Astrocyte of the hippocampus (primary cell): ENCODE data around the gene CRIP1.

Source experiments
- DNase-seq: peaks from one replicate; pipeline ENCODE4 v3.0.0; 2011; ENCODE audit warnings: low read depth, low spot score

CRIP1 gene

DNA sequence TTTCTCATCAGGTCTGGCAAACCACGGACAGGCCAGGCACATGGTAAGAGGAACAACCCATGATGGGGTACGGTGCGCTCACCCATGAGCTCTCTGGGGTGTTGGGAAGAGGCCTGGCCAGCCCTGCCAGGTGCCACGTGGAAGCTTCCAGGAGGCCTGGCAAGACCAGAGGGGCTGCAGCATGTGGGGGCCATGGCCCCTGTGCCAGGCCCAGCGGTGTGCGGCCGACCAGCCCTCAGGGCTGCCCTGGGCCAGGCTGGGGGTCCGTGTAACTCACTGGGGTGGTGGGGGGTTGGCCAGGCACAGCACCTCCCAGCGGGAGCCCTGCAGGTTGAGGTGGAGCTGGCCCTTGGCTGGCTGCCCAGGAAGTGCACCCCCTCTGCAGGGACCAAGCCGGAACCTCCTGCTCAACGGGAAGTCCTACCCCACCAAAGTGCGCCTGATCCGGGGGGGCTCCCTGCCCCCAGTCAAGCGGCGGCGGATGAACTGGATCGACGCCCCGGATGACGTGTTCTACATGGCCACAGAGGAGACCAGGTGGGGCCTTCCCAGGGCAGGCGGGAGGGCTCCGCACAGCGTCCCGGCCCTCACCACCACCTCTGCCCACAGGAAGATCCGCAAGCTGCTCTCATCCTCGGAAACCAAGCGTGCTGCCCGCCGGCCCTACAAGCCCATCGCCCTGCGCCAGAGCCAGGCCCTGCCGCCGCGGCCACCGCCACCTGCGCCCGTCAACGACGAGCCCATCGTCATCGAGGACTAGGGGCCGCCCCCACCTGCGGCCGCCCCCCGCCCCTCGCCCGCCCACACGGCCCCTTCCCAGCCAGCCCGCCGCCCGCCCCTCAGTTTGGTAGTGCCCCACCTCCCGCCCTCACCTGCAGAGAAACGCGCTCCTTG is 17.0 kb upstream of the CRIP1 start:
- no peak for DNase-seq

DNA sequence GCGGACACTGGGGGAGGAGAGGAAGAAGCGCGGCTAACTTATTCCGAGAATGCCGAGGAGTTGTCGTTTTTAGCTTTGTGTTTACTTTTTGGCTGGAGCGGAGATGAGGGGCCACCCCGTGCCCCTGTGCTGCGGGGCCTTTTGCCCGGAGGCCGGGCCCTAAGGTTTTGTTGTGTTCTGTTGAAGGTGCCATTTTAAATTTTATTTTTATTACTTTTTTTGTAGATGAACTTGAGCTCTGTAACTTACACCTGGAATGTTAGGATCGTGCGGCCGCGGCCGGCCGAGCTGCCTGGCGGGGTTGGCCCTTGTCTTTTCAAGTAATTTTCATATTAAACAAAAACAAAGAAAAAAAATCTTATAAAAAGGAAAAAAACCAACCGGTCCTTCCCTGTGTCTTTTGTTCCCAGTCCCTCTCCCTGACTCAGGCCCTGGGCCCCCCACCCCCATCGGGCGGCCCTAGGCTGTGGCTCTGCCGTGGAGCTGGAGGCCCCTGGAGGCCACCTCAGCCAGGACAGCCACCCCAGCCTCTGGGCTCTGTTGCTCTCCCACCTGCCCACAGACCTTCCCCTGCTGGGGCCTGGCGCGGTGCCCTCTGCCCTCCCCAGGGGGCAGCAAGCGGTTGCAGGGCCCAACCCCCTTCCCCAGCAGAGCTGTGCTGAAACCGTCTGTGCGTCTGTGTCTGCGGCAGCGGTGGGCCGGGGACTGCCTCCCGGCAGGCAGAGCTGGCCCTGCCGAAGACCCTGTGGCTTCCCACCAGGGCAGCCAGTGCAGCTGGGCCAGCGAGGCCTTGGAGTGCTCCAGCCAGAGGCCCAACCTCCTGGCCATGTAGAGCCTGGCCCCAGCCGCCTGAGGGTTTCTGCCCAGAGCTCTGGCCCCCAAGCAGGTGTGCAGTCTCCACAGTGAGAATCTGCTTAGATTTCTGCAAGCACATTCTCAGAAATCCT is 16.1 kb upstream of the CRIP1 start:
- peak; percentile 35 for DNase-seq

DNA sequence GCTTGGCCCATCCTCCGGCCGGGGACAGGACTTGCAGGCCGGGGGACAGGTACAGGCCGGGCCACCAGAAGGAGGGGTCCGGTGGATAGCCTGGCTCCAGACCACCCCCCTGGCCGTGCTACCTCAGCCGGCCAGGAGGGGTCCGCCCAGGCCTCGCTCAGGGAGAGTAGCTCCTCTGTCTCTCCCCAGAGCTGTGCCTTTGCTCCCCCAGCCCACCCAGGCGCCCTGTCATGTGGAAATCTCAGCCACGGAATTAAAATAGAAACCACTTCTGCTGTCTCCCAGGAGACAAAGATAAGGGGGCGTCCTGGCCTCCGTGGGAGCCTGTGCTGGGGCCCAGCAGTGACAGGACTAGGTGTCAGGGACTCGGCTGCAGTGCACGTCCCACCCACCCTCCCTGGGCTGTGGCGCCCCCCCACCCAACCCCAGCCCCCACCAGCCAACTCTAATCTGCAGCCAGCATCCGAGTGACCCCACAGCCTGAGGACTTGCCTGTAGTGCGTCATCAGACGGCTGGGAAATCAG is 15.3 kb upstream of the CRIP1 start:
- no peak for DNase-seq

DNA sequence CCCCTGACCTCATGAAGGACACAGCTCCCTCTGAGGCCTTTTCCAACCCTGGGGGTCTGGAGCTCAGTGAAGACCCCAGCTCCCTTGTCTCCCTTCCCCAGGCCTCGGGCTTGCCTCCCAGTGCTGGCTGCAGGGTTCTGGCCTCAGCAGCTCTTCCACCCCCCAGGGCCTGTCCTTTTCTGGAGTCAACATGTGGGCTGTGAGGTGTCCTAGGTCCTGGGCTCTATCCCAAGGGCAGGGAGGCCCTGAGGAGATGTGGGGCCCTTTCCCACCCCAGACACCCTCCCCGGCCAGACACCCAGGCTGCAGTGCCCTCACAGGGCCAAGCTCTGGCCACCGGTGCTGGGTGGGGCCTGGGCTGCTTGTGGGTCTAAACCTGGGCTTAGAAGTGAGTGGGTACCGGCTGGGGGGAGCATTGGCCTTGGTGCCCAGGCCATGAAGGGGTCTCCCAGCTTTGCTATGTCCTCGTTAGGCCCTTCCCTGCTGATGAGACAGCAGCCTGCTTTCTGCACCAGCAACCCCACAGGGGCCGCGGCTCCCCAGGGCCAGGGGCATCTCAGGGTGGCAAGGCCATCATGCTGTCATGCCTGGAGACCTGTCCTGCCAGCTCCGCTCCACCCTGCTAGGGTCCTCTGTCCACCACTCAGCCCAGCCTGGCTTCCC is 14.7 kb upstream of the CRIP1 start:
- DNase-seq, result no peak

DNA sequence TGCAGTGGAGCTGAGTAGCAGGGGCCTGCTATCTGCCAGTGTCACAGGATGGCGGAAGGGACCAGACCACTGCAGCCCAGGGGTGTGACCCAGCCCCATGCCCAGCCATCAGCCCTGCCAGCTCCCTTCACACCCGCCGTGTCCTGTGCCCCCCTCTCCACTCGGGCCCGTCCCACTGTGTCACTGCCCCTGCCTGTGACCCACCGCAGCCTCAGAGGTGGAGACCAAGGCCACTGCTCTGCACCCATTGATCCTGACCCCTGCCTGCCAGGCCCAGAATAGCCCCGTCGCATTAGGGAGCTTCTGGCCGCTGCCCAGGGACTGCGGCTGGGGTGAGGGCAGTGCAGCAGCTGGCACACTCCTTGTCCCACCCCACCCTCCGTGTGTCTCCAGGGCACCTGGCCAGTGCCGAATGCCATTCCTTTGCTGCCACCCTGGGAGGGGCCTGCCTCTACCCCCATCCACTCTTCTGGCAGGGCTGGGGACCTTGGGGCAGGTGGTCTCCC is 14.1 kb upstream of the CRIP1 start:
- DNase-seq, result no peak

DNA sequence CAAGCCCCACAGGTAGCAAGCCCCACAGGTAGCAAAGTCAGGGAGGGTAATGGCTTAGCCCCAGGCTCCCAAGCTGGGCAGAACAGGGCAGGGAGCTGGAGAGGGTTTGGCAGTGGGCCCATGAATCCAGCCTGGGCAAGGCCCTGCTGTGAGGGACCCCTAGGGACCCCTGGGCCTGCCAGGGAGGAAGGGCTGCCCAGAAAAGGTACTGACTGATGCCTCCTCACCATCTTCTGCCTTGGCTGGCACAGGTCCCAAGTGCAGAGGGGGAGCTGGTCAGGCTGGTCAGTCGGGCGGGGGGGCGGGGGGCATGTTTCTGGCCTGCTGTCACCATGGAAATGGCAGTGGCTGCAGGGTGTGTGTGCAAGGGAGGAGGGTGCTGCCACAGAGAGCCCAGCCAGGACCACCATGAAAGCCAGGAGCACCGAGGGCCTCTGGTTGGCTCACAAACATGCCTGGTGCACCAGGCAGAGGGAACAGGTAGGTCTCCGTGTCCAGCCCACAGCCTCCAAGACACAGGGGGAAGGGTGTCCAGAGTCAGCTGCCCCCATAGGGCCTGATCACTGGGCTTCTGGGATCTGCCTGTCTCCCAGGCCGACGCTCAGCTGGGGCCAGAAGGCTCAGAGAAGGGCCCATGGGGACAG is 13.5 kb upstream of the CRIP1 start:
- DNase-seq, result peak; percentile 48

DNA sequence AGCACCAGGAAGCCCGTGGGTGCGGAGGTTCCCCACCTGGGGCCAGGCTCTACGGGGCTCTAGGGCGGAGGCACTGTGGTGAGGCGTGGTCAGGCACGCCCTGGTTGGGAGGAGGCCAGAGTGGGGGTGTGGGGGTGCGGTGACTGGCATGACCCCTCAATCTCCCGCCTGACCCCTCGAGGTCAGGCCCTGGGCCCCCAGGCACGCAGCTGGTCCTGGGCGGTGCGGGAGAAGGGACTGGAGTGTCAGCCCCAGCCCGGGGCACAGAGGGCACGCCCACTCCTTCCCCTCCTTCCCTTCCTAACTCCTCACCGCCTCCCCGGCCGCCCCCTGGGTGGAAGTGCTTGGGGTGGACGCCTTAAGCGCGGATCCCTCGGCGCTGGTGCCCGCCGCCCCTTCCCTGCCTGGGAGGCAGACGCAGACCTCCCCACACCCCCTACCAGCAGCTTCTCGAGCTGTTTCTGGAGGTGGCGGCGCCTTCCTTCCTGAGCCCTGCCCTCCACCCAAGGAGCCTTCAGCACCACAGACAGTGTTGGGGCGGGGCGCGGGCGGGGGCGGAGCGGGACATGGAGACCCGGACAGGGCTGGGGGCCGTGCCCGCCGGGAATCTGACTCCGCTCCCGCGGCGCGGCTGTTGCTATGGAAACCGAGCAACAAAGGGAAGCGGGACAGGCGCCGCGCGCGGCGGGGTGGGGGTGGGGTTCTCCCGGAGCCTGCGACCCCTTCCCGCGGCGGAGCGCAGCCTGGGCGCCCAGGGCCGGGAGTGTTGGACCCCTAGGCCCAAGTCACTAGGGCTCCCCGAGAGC is 12.8 kb upstream of the CRIP1 start:
- peak; percentile 98 for DNase-seq

DNA sequence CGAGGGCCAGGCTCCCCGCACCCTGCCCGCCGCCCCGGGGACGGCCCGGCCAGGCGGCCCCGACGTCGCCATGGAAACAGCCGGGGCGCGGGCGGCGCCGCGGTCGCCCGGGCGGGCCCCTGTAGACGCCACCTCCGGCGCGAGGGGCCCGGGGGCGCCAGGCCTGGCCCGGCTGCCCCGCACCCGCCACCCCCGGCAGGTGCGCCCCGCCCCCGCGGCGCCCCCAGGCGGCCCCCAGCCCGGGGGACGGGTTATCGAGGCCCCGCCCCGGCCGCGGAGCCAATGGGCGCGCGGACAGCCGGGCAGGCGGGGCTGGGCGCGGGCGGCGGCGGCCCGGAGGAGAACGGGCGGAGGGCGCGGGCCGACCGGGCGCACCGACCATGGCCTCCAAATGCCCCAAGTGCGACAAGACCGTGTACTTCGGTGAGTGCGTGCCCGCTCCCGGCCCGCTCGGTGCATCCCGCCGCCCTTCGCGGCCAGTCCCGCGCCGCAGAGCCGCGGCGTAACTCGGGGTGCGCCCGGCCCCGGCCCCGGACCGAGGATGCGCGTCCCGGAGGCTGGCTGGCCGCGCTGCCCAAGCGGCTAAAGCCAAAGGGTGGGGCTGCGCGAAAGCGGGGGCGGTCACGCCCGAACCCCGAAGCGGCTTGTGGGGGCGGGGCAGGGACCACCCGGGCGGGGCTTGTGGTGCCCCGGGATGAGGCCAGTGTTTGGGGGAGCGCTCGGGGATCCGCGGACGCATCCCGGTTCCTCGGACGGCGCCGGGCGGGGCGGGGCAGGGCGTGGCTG is 12.0 kb upstream of the CRIP1 start, which contains the start of gene CRIP2:
Gene CRIP2, plus strand, starts transcription at position 339 of the 786 bp plus-strand sequence. Its CDS starts 42 bp downstream, at position 381.
- DNase-seq, result peak; percentile 85

DNA sequence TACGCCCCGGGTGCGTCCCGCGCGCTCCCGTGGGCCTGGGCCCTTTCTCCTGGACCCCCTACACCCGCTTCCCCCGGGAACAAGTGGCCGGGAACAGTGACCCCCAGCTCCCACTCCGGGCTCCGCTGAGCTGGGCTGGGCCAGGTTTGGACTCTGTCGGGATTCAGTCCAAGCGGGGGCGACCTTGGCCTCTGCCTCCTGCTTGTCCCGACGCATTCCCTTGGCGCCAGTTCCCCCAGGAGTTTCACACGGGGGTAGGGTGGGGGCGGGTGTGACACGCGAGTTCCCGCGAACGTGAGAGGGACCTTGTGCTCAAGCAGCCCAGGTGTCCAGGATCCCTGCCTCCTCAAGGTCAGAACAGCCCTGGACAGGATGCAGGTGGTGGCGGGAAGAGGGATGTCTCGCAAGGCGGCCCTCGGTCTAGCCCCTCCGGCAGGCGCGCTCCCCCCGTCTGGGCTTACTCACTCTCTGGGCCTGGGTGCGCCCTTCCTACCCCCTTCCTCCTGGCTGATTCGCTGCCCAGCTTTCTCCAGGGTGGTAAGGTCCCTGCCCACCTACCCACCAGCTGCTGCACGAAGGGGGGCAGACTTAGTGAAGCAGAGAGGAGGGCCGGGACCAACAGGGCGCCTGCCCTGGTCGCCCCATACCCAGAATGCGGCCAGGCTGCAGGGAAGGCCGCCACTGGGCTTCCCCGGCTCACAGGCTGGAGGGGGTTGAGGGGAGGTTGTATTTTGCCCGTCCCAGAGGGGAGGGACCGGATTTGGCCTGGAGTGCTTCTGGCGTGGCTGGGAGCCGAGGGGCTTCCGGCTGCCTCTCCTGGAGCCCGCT is 11.2 kb upstream of the CRIP1 start:
- peak; percentile 77 for DNase-seq

DNA sequence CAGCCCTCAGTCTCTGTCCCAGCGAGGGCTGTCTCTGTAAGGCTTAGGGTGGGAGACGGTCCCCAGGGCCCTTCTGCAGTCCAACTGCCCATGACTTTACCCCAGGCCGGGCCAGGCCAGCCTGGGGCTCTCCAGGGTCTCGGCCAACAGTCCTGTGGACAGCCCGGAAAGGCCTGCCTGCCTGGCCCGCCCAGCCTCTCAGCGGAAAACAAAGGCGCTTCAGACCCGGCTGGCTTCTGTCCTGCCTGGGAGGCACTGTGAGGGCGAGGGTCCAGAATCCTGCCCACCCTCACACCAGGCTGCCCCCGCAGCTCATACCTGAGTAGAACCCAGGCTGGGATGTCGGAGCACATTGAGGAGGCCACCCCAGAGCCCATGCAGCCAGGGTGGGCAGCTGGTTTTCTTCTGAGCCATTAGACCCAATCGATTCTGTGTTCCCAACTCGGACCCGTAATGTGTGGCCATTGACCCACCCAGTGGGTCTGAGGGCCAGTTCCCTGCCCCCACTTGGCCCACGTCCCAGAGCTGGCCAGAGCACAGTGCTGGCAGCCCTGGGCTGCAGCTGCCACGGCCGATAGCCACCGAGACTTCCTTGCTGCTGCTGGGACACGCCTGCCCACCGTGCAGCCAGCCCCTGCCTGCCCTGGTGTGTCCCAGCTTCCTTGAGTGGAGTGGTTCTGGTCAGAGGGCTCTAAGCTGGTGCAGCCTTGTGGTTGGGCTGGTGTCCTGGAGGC is 10.4 kb upstream of the CRIP1 start:
- DNase-seq, result peak; percentile 76

DNA sequence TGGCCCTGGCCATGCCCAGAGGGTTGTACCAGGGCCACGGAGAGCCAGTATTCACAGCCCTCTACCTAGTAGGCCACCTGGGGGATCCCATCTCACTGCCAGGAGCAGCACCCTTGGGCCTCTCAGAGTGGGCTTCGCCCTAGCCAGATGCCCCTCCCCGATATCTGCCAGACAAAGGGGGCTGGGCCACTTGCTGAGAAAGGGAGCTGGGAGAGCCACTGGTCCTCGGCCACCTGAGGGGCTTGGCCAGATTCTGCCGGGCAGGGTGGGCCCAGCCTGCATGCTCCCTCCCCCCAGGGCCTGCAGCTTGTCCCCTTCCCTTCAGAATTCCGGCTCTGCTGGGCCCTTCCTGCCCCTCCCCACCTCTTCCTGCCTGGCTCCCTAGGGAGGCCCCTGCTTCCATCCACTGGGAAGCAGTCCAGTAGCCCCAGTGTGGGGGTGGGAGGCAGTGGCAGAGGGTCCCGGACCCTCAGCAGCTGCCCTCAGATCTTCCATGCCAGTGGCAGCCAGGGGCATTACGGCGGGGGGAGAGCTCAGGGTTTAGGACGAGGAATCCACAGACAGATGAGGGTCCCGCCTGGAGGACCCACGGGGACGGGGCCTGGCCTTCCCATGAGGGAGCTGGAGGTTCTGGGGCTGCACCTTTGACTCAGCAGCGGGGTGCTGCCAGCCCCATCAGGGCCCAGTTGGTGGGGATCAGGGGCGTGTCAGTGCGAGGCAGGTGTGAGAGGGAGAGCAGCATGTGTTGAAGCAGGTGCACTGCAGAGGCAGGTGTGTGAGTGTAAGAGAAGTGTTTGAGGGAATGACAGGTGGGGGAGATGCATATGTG is 9.6 kb upstream of the CRIP1 start:
- DNase-seq, result no peak

DNA sequence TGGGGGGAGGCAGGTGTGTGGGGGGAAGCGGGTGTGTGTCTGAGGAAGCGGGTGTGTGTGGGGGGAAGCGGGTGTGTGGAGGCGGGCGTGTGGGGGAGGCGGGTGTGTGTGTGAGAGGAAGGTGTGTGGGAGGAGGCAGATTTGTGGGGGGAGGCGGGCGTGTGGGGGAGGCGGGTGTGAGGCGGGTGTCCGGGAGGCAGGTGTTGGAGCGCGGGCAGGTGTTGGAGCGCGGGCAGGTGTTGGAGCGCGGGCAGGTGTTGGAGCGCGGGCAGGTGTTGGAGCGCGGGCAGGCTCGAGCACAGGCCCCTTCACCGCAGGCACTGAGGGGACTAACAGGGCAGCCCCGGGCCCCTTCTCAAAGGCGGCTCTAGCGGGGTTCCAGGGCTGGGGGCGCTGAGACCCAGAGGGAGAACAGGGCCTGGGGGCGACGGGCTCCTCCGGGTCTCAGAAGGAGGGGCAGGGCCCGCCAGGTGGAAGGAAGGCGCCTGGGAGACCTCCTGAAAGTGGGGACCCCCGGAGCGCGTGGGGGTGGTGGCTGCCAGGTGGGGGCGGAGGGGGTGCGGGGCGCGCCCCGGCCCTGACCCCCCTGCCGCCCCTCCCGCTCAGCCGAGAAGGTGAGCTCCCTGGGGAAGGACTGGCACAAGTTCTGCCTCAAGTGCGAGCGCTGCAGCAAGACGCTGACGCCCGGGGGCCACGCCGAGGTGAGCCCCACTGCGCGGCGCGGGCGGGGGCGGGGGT is 8.9 kb upstream of the CRIP1 start:
- DNase-seq, result no peak

DNA sequence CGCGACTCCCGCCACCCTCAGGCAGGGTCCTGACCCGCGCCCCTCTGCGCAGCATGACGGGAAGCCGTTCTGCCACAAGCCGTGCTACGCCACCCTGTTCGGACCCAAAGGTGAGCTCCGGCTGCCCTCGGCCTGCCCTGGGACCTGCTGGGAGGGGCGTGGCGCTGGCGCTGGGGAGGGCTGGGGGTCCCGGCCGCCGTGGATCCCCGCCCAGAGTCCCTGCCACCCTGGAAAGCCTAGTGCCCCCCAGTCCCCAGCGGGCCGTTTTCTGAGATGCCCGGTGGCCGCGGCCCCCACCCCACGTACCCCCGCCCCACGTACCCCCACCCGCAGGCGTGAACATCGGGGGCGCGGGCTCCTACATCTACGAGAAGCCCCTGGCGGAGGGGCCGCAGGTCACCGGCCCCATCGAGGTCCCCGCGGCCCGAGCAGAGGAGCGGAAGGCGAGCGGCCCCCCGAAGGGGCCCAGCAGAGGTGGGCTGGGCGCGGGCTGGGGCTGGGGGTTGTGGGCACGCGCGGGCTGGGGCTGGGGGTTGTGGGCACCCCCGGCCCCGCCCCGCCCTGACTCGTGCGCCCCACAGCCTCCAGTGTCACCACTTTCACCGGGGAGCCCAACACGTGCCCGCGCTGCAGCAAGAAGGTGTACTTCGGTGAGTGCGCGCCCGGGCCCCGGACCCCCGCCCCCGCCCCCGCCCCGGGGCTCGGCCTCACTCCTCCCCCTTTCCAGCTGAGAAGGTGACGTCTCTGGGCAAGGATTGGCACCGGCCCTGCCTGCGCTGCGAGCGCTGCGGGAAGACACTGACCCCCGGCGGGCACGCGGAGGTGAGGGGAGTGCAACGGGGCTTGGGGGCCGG is 8.1 kb upstream of the CRIP1 start:
- DNase-seq, result no peak

DNA sequence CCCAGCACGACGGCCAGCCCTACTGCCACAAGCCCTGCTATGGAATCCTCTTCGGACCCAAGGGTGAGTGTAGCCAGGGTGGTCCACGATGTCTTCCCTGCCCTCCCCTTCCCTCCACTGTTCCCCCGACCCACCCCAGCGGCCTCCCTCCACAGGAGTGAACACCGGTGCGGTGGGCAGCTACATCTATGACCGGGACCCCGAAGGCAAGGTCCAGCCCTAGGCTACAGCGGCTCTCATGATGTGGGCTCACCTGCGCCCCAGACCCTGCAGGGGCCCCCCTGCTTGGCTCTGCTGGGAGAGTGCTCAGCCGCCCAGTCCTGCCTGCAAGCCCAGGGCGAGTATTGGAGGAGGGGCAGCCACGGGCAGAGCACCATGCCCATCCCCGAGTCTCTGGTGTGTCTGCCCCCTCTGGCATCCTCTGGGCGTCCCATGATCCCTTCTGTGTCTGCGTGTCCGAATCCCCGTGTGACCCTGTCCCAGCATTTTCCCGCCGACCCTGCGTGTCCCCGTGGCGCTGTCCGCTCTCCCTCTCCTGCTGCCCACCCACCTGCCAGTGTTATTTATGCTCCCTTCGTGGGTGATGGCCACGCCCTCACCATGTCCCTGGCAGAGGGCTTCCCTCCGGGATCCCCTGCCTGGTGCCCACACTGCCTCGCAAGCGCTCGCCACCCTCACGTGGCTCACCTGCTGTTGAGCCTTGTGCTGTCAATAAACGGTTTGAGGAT is 7.1 kb upstream of the CRIP1 start:
- no peak for DNase-seq
